HCT116 (cell line): ENCODE measurements around the gene MBLAC1. TPM values are rescaled to one million over a fixed set of nuclear protein-coding genes. Genes with fewer than 3 reads are reported as not detected.

ENCODE experiments used
- ATAC-seq: fragments of 200-7000 bp; cut with Tn5 transposase; 2 replicates; pipeline ENCODE4 v1.9.1; 2020; ENCODE audit warnings: mild to moderate bottlenecking, moderate library complexity
- BruUV-seq: library from RNA; stranded (reverse); fragments of 400-500 nt; replicated peaks from 2 replicates; lab custom pipeline; 2021; lab: Mats Ljungman, UMichigan
- CTCF ChIA-PET: fragments of 300-600 bp; sonication (Branson Sonifier 250); formaldehyde crosslinking; loops from one replicate; lab custom pipeline; 2021; ENCODE audit warnings: antibody characterized with exemption; lab: Charles Lee
- POLR2A ChIA-PET: fragments of 300-600, 350-600 bp; sonication (Branson Sonifier 250); formaldehyde crosslinking; loops from one replicate; lab custom pipeline; 2021; ENCODE audit warnings: antibody characterized with exemption; lab: Charles Lee
- RAD21 ChIA-PET, 2 experiments: fragments of 300-600 bp; sonication (Branson Sonifier 250); formaldehyde crosslinking; loops; one replicate each; lab custom pipeline; 2023; ENCODE audit warnings: low total read pairs in 2 of 2; ENCODE audit not compliant: uncharacterized antibody in 2 of 2, unreplicated experiment in 2 of 2, low non-redundant PET in 1 of 2; lab: Charles Lee
- DNase-seq: peaks from one replicate; pipeline ENCODE4 v3.0.0-alpha.2; 2010; ENCODE audit warnings: low read depth, low spot score
- H2AFZ ChIP-seq: fragments of 200-600 bp; shearing (Covaris generic), sonication (generic); 2 replicates; pipeline ENCODE4 v1.6.1; 2017; ENCODE audit warnings: low read depth, mixed run types, mixed read lengths, antibody characterized with exemption, low read length; ENCODE audit not compliant: poor library complexity, severe bottlenecking
- H3K27ac ChIP-seq: 2 replicates; pipeline ENCODE4 v1.5.1; 2012; ENCODE audit warnings: low read depth, low read length
- H3K27me3 ChIP-seq: fragments of 200-600 bp; sonication (generic); 2 replicates; pipeline ENCODE4 v1.6.1; 2016; ENCODE audit warnings: mixed run types, low read length, mixed read lengths; ENCODE audit not compliant: insufficient read depth
- H3K36me3 ChIP-seq, 2 experiments: fragments of 200-500 bp in 1 of 2; fragments of 200-600 bp in 1 of 2; sonication (Bioruptor generic) in 1 of 2; sonication (generic) in 1 of 2; 2 replicates each; pipeline versions ENCODE4 v1.5.1 to v1.6.1; 2014 to 2016; ENCODE audit warnings: low read length in 2 of 2, inconsistent platforms in 1 of 2, mixed read lengths in 1 of 2, mixed run types in 1 of 2; ENCODE audit not compliant: insufficient read depth in 2 of 2, control insufficient read depth in 1 of 2
- H3K4me1 ChIP-seq, 2 experiments: fragments of 200-600 bp in 1 of 2; sonication (generic) in 1 of 2; 2 replicates each; pipeline versions ENCODE4 v1.5.1 to v1.6.1; 2012 to 2017; ENCODE audit warnings: low read length in 2 of 2, inconsistent platforms in 1 of 2, mild to moderate bottlenecking in 1 of 2, mixed read lengths in 1 of 2, mixed run types in 1 of 2, moderate library complexity in 1 of 2; ENCODE audit not compliant: insufficient read depth in 2 of 2, control insufficient read depth in 1 of 2
- H3K4me2 ChIP-seq: fragments of 200-600 bp; sonication (generic); 2 replicates; pipeline ENCODE4 v1.6.1; 2017; ENCODE audit warnings: mixed run types, low read length, mixed read lengths
- H3K4me3 ChIP-seq, 2 experiments: fragments of 200-600 bp in 1 of 2; sonication (generic) in 1 of 2; replicated peaks in 1 of 2; 2 replicates each; pipeline ENCODE4 v1.5.1; 2011 to 2016; ENCODE audit warnings: low read length in 2 of 2, control low read depth in 1 of 2, low read depth in 1 of 2, mild to moderate bottlenecking in 1 of 2, mixed read lengths in 1 of 2, mixed run types in 1 of 2
- H3K79me2 ChIP-seq: fragments of 200-600 bp; sonication (generic); 2 replicates; pipeline ENCODE4 v1.6.1; 2017; ENCODE audit warnings: mild to moderate bottlenecking, mixed run types, low read length, moderate library complexity, mixed read lengths; ENCODE audit not compliant: insufficient read depth
- H3K9ac ChIP-seq: fragments of 200-600 bp; sonication (generic); 2 replicates; pipeline ENCODE4 v1.6.1; 2016; ENCODE audit warnings: low read length, mixed read lengths
- H3K9me2 ChIP-seq: fragments of 200-600 bp; sonication (generic), shearing (Covaris generic); 2 replicates; pipeline ENCODE4 v1.6.1; 2017; ENCODE audit warnings: mixed run types, mild to moderate bottlenecking, moderate library complexity; ENCODE audit not compliant: insufficient read depth
- H3K9me3 ChIP-seq, 2 experiments: fragments of 200-500 bp in 1 of 2; fragments of 200-600 bp in 1 of 2; sonication (Bioruptor generic) in 1 of 2; sonication (generic) in 1 of 2; 2 replicates each; pipeline ENCODE4 v1.6.1; 2014 to 2017; ENCODE audit warnings: low read length in 2 of 2, mixed read lengths in 2 of 2, inconsistent platforms in 1 of 2, low read depth in 1 of 2, mild to moderate bottlenecking in 1 of 2, mixed run types in 1 of 2, moderate library complexity in 1 of 2; ENCODE audit not compliant: control insufficient read depth in 1 of 2, insufficient read depth in 1 of 2
- H4K20me1 ChIP-seq: fragments of 200-600 bp; sonication (generic), shearing (Covaris generic); 2 replicates; pipeline ENCODE4 v1.6.1; 2017; ENCODE audit warnings: mixed run types, mild to moderate bottlenecking, moderate library complexity; ENCODE audit not compliant: insufficient read depth
- CEBPB ChIP-seq: IDR thresholded peaks from 2 replicates; pipeline ENCODE4 v1.6.1; 2012; ENCODE audit warnings: low read depth
- ELF1 ChIP-seq: IDR thresholded peaks from 2 replicates; pipeline ENCODE4 v1.6.1; 2012; ENCODE audit warnings: low read depth, borderline replicate concordance
- EZH2phosphoT487 ChIP-seq: fragments of 200-600 bp; IDR thresholded peaks from 2 replicates; pipeline ENCODE4 v1.6.1; 2018; ENCODE audit warnings: antibody characterized with exemption, borderline replicate concordance
- POLR2A ChIP-seq: IDR thresholded peaks from 2 replicates; pipeline ENCODE4 v1.7.0; 2011; ENCODE audit warnings: borderline replicate concordance; ENCODE audit not compliant: insufficient read depth, insufficient read length; ENCODE audit errors: extremely low read depth
- RAD21 ChIP-seq: IDR thresholded peaks from 2 replicates; pipeline ENCODE4 v1.6.1; 2012; ENCODE audit warnings: low read depth, mild to moderate bottlenecking
- SRF ChIP-seq: IDR thresholded peaks from 2 replicates; pipeline ENCODE4 v1.6.1; 2012; ENCODE audit warnings: low read depth
- TCF7L2 ChIP-seq: IDR thresholded peaks from 2 replicates; pipeline ENCODE4 v1.7.0; 2011; ENCODE audit warnings: borderline replicate concordance, inconsistent platforms; ENCODE audit not compliant: insufficient read depth, insufficient read length; ENCODE audit errors: extremely low read depth
- YY1 ChIP-seq: IDR thresholded peaks from 2 replicates; pipeline ENCODE4 v1.6.1; 2011; ENCODE audit warnings: low read length, low read depth, moderate library complexity, mild to moderate bottlenecking; ENCODE audit not compliant: insufficient replicate concordance; ENCODE audit errors: extremely low read depth
- ZFX ChIP-seq: fragments of 450-650 bp; IDR thresholded peaks from 2 replicates; pipeline ENCODE4 v1.6.1; 2017
- ZNF274 ChIP-seq: fragments of 200-500 bp; sonication (Bioruptor generic); IDR thresholded peaks from 2 replicates; pipeline ENCODE4 v1.6.1; 2014; ENCODE audit warnings: mild to moderate bottlenecking, low read depth, low read length, inconsistent platforms
- intact Hi-C: fragments of 100-400 bp; cut with micrococcal nuclease; formaldehyde crosslinking; loops from 2 replicates; pipeline ENCODE4 v1.10.0; 2022
- total RNA-seq: library from RNA; stranded (reverse); gene quantifications from one replicate; pipeline ENCODE4 v1.2.1, GENCODE V29; 2021; ENCODE audit not compliant: unreplicated experiment
- TF ChIP-seq, protein P1 (sequence below): IDR thresholded peaks from 2 replicates; pipeline ENCODE4 v1.6.1; 2011; ENCODE audit warnings: mild to moderate bottlenecking, low read length, moderate library complexity; ENCODE audit not compliant: insufficient replicate concordance; ENCODE audit errors: extremely low read depth

MBLAC1 gene
- total RNA-seq, 1 experiment from 2014 or later, result 2.0 TPM

DNA sequence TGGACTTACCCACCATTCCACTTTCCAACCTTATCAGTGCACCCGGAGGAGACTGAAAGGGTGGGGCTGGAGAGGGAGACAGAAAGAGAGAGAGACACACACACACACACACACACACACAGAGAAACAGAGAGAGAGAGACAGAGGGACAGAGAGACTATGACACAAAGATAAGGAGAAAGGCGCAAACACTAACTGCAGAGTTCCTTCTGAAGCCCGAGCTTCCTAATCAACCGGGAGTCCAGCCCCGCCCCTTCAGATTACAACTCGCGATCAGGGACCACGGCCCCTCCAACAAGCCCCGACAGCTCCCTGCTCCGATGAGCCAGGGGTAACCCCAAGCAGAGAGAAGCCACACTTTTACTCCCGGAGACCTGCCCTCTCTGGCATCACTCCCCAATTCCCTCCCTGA lies 41.2 kb downstream of the MBLAC1 start:
- no TSS peak for BruUV-seq
- Histone ChIP-seq H3K4me3 (no peak overlapping the region), H2AFZ (no peak overlapping the region)

More for the DNA sequence above, 41.2 kb downstream of the MBLAC1 start:
- no peaks in the 10 kb centered on the region for H3K9me2 ChIP-seq
- TF ChIP-seq CEBPB (no peak), YY1 (no peak), TCF7L2 (no peak), SRF (no peak), ELF1 (no peak), EZH2phosphoT487 (no peak), ZFX (no peak), ZNF274 (no peak), RAD21 (no peak), POLR2A (no peak)
- TF ChIP-seq, protein P1, sequence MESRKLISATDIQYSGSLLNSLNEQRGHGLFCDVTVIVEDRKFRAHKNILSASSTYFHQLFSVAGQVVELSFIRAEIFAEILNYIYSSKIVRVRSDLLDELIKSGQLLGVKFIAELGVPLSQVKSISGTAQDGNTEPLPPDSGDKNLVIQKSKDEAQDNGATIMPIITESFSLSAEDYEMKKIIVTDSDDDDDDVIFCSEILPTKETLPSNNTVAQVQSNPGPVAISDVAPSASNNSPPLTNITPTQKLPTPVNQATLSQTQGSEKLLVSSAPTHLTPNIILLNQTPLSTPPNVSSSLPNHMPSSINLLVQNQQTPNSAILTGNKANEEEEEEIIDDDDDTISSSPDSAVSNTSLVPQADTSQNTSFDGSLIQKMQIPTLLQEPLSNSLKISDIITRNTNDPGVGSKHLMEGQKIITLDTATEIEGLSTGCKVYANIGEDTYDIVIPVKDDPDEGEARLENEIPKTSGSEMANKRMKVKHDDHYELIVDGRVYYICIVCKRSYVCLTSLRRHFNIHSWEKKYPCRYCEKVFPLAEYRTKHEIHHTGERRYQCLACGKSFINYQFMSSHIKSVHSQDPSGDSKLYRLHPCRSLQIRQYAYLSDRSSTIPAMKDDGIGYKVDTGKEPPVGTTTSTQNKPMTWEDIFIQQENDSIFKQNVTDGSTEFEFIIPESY, result no peak
- TF ChIP-seq, all 23 proteins: peak for 0
- Histone ChIP-seq H4K20me1 (no peaks in the 10 kb centered on the region), H3K9me3 (no peaks in the 10 kb centered on the region), H3K4me2 (no peak overlapping the region), H3K79me2 (no peaks in the 10 kb centered on the region), H3K9ac (no peak overlapping the region), H3K36me3 (no peaks in the 10 kb centered on the region), H3K4me1 (peaks cover 10 to 16% of the 10 kb centered on the region in 2 experiments), H3K27me3 (no peaks in the 10 kb centered on the region), H3K27ac (no peak overlapping the region)
- ChIA-PET CTCF (no interaction called here), RAD21 (no interaction called here), POLR2A (no interaction called here)
- DNase-seq (no peak), ATAC-seq (no peak)
- intact Hi-C loops, result no loop called here
